ENCODE results near the gene SDF2L1.
"Not testable (repeated sequence)": the region's sequence is repeated elsewhere in the genome, so short reads cannot be mapped to it uniquely, and the experiment has no call there.

Gene SDF2L1

DNA sequence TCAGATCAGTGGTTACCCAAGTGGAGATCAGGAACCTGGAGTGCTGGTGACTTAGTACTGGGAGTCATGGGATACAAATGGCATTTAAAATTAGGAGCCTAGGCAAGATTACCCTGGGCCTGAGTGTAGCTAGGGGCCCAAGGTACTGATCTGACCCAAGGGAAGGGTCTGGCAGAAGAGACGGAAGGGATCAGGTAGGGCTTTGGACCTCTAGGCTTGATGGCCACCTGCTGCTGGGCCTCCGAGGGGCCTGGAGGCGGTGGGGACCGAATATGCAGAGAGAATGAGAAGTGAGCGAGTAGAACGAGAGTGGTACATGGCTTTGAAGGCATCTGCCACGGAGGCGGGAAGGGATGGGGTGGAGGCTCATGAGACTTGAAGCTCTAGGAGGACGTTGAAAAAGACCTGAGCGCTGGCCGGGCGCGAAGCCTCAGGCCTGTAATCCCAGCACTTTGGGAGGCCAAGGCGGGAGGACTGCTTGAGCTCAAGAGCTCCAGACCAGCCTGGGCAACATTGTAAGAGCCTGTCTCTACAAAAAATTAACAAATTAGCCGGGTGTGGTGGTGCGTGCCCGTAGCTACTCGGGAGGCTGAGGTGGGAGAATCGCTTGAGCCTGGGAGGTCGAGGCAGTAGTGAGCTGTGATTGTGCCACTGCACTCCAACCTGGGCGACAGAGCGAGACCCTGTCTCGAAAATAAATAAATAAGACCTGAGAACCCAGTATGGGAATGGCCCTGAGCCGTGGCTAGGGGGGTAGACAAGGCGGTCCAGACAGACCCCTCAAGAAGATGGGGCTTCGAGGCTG is 23.1 kb downstream of the SDF2L1 start:
- DNase-seq = no peak

DNA sequence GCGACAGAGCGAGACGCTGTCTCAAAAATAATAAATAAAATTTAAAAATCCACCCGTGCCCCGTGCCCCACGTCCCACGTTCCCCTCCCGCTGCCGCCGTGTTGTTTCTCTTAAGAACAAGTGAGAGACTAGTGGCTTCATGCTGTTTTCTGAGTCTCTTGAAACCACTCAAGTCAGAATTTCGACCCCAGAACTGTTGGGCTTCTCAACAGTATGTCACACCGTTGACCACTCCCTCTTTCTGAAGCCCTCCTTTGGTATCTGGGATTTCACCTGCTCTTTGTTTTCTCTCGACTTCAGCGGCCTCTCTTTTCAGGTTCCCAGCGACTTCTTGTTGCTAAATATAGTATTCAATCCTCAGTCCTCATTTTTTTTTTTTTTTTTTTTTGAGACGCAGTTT is 24.7 kb downstream of the SDF2L1 start:
- DNase-seq = no peak

DNA sequence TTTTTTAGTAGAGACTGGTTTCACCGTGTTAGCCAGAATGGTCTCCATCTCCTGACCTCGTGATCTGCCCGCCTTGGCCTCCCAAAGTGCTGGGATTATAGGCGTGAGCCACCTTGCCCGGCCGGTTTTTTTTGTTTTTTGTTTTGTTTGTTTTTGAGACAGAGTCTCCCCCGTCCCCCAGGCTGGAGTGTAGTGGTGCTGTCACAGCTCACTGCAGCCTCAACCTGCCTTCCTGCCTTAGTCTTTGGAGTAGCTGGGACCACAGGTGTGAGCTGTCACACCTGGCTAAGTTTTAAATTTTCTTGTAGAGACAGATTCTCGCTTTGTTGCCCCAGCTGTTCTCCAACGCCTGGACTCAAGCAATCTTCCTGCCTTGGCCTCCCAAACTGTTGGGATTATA is 26.9 kb downstream of the SDF2L1 start:
- no peak for DNase-seq

DNA sequence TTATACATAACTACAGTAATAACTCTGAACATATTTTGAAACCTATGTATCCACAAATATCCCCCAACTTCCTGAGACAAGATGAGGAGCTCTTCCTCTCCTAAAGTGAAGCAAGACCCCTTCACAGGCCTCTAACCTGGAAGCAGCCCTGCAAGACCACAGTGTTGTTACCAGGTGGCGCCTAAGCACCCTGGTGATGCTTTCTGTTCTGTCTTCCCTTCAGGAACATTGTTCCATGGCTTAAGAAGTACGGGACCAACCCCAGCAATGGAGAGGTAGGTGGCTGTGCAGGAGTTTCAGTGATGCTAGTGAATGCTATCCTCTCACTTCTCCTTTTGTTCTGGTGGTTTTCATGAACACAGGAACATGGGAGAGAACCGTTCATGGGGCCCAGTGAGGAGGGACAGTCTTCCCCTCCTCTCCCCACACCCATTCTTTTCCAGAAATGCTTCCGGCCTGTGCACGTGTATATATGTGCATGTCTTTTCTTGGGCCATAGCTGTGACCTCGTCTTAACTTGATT is 30.1 kb downstream of the SDF2L1 start:
- DNase-seq = no peak

DNA sequence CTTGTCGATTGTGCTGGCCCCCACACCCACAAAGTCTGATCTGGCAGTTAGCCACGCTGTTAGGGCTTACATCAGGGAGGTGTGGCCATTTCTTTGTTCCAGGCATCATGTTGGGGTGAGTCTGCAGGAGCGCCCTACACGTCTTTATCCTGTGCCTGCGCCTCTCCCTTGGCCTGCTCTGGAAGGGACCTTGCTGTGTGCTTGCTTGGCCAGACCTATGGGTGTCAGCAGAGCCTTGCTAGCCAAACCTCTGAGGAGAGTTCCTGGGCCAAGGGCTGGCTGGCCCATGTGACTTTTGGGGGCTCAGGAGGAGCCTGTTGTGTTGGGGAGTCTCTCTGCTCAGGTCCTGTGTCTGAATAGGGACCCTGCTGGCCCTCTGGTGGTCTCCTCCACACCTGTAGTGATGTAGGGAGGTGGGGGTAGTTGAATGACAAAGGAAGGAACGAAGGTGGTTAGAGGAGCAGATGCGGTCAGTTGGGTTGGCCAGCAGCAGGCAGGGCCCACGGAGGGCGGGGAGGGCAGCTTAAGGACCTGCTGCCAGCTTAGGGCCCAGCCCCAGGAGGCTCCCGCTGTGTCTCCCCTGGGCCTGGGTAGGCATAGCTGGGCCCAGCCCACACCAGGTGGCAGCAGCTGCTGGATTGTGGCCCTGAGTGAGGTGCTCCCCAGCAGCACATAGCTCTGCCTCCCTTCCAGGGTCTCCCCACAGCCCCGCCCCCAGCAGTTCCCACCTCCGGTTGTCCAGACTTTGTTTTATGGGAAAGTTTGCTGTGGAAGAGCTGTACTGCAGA is 31.6 kb downstream of the SDF2L1 start:
- DNase-seq = no peak

DNA sequence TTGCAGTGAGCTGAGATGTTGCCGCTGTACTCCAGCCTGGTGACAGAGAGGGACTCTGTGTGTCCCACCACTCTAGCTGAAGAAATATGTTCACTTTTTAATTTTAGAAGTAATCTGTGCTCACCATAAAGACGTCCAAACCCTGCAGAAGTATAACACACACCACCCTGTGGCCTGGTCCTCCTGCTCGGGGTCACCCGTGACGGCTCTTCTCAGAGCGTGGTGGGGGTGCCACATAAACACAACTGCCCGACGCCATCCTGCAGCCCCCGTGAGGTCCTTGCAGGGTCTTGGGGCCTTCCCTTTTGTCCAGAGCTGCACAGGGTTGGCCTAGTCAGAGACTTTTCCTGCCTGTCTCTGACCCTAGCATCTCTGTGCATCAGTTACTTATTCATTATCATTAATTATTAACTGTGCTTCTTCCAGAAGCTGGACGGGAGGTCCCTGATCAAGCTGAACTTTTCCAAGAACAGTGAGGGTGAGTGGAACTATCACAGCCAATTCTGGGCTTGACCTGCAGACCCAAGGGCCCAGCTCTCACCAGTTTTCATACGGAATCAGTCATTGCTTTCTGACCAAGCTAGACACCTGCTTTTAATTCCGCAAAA is 32.6 kb downstream of the SDF2L1 start:
- no peak for DNase-seq

DNA sequence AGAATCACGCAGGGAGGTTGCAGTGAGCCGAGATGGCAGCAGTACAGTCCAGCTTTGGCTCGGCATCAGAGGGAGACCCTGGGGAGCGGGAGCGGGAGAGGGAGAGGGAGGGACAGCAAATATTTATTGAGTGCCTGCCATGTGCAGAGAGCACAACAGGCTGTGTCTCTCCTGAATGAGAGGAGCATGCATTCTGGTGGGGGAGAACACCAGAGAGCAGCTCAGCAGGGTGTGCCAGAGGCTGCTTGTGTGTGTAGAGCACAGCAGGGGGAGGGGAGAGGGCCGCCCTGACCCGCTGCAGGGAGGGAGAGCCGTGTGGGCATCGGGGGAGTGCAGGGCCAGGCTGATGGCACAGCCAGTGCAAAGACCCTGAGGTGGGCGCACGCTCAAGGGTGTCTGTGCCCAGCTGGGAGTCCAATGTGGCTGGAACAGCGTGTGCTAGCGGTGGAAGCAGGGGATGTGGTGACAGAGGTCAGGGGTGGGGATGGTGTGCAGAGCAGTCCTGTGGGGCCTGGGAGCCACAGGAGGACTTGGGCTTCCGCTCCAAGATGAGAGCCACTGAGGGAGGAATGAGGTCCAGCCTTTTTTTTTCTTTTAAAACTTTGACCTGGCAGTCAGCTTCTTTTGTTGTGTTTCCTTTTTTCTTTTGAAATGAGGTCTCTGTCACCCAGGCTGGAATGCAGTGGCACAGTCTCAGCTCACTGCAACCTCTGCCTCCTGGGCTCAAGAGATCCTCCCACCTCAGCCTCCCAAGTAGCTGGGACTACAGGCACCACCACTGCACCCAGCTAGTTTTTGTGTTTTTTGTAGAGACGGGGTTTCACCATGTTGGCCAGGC is 35.7 kb downstream of the SDF2L1 start:
- DNase-seq = no peak

DNA sequence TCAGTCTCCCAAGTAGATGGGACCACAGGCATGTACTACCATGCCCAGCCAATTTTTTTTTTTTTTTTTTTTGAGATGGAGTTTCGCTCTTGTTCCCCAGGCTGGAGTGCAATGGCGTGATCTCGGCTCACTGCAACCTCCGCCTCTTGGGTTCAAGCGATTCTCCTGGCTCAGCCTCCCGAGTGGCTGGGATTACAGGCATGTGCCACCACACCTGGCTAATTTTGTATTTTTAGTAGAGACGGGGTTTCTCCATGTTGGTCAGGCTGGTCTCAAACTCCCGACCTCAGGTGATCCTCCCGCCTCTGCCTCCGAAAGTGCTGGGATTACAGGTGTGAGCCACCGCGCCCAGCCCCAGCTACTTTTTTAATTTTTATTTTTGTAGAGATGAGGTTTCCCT is 36.7 kb downstream of the SDF2L1 start:
- DNase-seq = not testable (repeated sequence)

DNA sequence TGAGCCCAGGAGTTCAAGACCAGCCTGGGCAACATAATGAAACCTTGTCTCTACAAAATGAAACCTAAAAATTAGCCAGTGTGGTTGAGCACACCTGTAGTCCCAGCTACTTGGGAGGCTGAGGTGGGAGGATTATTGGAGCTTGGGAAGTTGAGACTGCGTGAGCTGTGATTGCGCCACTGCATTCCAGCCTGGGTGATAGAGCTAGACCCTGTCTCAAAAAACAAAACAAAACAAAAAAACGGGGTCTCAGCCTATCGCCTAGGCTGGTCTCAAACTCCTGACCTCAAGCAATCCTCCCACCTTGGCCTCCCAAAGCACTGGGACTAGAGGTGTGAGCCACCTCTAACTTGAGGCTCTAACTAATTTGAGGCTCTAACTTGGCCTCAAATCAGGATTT is 37.3 kb downstream of the SDF2L1 start:
- DNase-seq = no peak

DNA sequence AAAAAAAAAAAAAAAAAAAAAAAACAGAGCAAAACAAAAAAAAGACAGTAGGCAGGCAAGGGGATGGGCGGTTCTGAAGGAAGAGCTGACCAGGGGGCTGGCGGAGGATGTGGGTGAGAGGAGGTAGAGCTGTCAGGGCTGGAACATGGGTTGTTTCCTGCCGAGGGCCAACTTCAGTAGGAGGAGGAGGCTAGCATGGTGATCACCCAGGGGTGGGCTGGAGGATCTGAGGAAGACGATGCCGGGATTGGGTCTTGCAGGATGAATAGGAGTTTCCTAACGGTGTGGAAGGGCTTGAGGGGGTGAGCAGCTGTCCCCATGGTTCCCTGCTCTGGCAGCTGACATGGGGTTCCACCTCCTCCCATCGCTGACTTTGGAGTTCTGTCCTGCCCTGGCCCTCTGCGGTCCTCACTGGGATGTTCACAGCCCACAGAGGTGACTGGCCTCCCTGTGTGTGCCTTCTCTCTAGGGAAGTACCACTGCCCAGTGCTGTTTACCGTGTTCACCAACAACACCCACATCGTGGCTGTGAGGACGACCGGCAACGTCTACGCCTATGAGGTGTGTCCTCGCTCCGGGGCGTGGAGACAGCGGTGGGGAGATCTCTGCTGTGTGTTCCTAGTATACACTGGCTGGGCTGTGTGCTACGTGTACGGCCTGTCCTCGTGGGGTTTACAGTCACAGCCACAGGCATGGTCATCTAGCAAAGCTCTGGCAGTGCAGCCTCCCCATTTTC is 38.9 kb downstream of the SDF2L1 start:
- no peak for DNase-seq

DNA sequence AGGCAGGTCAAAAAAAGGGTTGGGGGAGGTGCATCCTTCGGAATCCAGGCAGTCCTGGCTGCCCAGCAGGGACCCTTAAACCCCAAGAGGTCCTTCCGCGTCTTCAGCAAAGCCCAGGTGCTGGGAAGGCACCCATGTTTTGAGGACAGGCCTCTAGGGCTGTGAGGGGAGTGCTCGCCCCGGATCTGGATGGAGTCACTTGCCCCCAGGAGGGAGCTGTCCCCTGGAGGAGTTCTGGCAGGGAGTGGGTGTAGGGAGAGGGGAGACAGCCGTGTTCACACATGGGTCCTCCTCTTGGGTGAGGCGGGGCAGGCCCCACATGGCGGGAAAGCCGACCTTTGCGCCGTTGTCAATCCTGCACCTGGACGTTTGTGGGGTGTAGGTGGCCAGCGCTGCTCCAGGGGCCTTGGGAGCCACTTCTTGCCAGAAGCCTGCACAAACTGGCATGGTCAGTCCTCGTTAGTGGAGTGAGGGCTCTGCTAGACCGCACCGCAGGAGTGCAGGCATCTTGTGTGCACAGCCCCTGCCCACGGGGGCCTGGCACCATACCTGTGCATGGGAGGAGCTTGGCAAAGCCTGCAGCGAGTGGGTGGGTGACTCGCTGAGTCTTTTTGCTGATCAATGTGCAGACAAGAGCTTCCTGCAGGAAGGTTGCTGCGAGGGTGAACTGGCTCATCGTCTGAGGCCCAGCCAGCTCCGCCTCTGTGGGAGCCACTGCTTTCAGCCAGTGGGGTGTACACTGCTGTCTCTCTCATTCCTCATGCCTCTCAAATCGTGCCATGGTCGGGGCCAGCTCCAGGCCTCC is 39.7 kb downstream of the SDF2L1 start:
- DNase-seq = no peak

DNA sequence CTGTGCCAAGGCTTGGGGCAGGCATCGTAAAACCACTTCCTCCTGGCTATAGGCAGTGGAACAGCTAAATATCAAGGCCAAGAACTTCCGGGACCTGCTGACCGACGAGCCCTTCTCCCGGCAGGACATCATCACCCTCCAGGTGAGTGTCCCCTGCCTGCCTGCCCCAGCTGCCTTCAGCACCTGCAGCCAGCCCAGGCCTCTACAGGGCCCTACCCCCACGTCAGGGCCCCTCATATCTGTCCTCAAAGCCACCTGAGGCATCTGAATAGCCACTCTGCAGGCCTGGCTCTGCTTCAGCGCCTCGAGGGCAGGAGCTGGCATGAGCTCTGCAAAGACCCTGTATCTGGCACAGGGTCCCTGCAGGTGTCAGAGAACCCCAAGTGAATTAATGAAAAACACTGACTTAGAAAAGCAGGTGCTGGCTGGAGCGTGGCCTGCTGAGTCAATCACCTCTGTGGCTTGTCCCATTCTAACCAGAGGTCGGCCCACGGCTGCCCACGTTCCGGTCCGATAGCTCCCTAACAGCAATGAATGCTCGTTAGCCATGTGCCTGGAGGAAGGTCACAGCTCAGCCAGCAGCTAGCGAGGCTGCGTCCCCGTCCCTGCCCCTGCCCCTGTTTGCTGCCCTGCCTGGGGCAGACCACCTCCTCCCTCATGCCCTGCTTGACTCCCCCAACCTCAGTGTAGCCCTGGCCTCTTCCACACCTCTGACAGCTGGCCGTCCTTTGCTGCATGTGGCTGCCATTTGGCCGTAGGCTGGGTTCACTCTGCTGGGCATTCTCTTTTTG is 40.5 kb downstream of the SDF2L1 start:
- DNase-seq = no peak

DNA sequence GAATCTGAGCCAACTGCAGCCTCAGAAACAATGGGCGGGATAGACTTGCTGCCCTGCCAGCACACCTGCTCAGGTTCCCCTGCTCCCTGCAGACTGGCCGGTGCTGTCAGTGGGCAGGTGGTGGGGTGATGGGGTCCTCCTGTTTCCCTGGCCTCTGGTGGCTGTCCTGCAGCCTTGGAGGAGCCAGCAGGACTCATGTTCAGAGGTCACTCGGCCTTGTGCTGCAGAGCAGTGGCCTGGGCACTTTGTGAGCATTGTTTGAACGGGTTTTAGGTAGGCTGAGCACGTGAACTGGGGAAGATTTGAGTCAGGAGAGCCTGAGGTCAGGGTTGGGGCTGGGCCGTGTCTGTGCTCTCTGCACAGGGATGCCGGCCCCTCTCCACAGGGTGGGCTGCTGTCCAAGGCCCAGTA is 41.3 kb downstream of the SDF2L1 start:
- no peak for DNase-seq

DNA sequence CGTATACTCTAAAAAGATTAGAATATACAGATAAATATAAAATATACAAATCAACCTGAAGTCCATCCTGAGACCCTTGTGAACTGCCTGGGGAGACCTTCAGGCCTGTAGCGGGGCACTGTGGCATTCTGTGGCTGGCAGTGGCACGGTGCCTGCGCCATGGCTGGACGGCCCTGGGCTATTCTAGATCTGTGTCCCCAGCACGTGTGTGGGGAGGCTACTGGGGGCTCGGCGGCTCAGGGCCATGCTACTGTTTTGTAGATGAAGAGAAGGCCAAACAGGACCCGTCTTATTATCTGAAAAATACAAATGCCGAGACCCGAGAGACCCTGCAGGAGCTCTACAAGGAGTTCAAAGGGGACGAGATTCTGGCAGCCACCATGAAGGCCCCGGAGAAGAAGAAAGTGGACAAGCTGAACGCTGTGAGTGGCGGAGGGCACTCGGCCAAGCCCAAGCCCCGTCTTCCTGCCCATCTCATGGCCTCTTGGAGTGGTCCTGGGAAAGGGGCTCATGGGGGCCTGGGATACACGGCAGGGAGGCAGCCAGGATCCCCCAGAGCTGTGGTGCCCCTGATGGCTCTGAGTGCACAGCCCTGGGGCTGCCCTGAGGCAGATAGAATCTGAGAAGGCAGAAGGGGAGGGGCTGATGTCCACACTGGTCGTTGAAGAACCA is 42.5 kb downstream of the SDF2L1 start:
- DNase-seq = no peak

DNA sequence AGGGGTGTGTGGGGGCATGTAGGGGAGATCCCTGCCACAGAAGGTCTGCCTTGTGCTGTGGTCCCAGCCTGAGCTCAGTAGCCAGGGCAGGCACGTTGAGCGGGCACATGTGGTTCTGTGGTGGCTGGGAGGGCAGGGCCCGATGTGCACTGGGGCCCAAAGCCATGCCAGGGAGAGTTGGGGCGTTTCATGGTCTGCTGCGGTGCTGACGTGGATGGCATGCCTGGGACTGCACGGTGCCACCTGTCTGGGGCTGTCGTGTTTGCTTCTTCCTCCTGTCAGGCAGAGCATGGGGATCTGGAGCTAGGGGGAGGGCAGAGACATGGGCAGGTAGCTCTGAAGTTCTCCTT is 43.0 kb downstream of the SDF2L1 start:
- no peak for DNase-seq

DNA sequence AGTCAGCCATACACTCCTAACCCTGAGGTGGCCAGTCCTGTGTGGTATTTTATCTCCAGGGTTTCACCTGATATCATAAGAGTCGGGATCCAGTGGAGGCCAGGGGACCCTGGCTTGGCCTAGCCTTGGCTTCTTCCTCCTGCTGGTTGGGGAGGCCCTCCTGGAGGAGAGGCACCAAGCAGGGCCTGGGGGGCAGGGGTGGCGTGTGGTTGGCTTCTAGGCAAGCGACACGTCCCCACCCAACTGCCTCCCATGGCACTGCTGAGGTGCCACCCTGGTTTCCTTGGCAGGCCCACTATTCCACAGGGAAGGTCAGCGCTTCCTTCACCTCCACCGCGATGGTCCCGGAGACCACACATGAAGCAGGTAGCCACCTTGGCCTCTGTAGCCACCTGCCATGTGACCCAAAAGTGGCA is 44.1 kb downstream of the SDF2L1 start:
- DNase-seq = no peak

DNA sequence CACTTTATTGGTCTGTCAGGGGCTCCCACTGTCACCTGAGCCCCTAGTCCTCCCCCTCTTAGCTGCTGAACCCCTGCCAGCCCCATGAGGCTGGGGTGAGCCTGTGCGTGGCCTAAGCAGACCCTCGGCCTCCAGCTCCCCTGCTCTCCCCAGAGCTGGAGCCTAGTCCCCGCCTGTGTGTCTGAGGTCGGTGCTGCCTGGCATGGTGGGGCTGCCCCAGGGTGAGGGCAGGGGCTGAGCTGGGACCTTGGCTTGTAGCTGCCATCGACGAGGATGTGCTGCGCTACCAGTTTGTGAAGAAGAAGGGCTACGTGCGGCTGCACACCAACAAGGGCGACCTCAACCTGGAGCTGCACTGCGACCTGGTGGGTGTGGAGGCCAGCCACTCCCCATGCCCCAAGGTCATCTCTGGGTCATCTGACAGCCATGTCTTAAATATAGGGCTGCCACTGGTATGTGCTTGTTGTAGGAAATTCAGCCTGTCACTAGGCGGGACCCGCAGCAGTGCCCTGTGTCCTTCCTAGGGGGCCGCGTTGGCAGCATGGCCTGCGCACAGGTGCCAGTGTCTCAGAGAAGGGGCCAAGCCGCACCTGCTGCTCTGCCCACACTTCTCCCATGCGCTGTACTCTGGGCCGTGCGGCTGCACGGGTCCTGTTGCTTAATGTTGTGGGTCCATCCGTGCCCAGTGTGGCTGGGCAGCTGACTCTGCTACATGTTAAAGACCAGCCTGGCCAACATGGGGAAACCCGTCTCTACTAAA is 44.7 kb downstream of the SDF2L1 start:
- DNase-seq = no peak

DNA sequence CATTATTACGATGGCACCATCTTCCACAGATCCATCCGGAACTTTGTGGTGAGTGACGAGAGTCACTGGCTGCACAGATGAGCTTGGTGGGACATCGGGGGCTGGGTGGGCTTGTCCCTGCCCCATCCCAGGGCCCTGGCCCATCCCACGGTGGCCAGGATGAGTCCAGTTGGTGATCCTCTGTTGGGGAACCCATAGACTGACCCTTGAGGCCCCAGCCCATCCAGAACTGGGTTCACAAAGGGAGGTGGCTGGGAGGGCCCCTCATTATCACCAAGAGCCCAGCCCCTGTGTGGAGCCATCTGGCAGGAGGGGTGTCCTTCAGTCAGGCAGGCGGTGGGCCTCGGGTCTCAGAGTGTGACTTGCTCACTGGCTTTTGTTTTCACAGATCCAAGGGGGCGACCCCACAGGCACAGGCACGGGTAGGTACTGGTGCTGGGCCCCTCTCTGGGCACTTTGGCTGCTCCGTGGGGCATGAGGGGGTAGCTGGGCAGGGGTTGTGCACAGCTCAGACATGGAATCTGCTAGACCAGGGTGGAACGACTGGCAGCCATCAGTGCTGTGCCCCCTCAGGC is 45.7 kb downstream of the SDF2L1 start:
- DNase-seq = no peak

DNA sequence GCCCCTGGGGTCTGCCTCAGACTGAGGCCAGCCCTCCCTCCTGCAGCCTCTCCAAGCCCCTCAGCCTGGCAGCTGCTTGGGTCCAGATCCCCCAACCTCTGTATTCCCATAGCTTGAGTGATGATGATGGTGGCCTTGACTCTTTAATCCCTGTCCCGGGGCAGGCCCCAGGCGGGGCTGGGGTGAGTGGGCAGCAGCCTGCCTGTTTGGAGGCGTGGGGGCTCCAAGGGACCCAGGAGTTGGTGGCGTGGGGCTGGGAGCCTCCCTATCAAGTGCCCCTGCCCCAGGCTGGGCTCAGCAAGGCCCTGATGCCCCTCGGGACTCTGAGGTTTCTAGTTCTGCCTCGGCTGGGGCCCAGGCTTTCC is 46.2 kb downstream of the SDF2L1 start:
- no peak for DNase-seq
